Muscle layer of colon (tissue), 2 donors: ENCODE results near the gene SORCS2.

Source experiments
- H3K27ac ChIP-seq: one replicate; pipeline ENCODE4 v1.7.0; 2013; ENCODE audit warnings: low read depth, mild to moderate bottlenecking, low read length, moderate library complexity
- H3K27me3 ChIP-seq, 2 donors: one replicate each; pipeline ENCODE4 v1.7.0; 2013; ENCODE audit warnings: low read length in 2 of 2, mild to moderate bottlenecking in 2 of 2; ENCODE audit not compliant: insufficient read depth in 2 of 2, control insufficient read depth in 1 of 2
- H3K36me3 ChIP-seq: one replicate; pipeline ENCODE4 v1.7.0; 2013; ENCODE audit warnings: mild to moderate bottlenecking, low read length; ENCODE audit not compliant: insufficient read depth
- H3K4me1 ChIP-seq: one replicate; pipeline ENCODE4 v1.7.0; 2013; ENCODE audit warnings: mild to moderate bottlenecking, low read length; ENCODE audit not compliant: insufficient read depth
- H3K4me3 ChIP-seq, 2 donors: one replicate each; pipeline ENCODE4 v1.7.0; 2013; ENCODE audit warnings: low read length in 2 of 2, low read depth in 1 of 2, mild to moderate bottlenecking in 1 of 2, moderate library complexity in 1 of 2
- H3K9ac ChIP-seq: one replicate; pipeline ENCODE4 v1.7.0; 2013; ENCODE audit warnings: low read length
- H3K9me3 ChIP-seq: one replicate; pipeline ENCODE4 v1.7.0; 2013; ENCODE audit warnings: mild to moderate bottlenecking, low read length
- donor health status: abdominal sarcoma.
- donor health status: Adenocarcinoma of cecum.

The SORCS2 gene

DNA sequence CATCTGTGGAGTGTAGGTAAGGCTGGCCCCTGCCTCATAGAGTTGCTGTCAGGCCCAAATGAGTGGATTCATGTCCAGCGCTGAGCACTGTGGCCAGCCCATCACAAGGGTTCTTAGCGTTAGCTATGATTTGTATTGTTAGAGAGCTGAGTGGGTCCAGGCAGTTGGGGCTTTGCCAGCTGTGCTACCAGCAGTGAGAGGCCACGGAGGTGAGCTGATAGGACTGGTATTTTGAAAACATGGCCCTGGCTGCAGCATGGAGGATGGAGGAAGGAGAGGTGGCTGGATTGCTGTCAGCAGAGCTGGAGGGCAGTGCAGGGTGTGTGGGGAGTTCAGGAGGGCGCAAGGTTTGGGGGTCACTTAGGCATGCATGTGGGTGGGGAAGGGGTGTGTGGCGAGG is 172.6 kb downstream of the SORCS2 start:
- Histone ChIP-seq H3K4me3 (no peak overlapping the region), H3K27me3 (no peaks in the 10 kb centered on the region), H3K36me3 (no peaks in the 10 kb centered on the region), H3K4me1 (peaks cover 21% of the 10 kb centered on the region), H3K9me3 (no peaks in the 10 kb centered on the region), H3K9ac (no peak overlapping the region), H3K27ac (no peak overlapping the region)

- Histone ChIP-seq H3K27me3 (no peaks in the 10 kb centered on the region), H3K36me3 (no peaks in the 10 kb centered on the region), H3K4me1 (peaks cover 21% of the 10 kb centered on the region), H3K4me3 (no peak overlapping the region), H3K9me3 (no peaks in the 10 kb centered on the region), H3K27ac (no peak overlapping the region), H3K9ac (no peak overlapping the region)
Measured at GRCh38 chr4:7365462-7366179, 173.3 kb downstream of the SORCS2 start.

DNA sequence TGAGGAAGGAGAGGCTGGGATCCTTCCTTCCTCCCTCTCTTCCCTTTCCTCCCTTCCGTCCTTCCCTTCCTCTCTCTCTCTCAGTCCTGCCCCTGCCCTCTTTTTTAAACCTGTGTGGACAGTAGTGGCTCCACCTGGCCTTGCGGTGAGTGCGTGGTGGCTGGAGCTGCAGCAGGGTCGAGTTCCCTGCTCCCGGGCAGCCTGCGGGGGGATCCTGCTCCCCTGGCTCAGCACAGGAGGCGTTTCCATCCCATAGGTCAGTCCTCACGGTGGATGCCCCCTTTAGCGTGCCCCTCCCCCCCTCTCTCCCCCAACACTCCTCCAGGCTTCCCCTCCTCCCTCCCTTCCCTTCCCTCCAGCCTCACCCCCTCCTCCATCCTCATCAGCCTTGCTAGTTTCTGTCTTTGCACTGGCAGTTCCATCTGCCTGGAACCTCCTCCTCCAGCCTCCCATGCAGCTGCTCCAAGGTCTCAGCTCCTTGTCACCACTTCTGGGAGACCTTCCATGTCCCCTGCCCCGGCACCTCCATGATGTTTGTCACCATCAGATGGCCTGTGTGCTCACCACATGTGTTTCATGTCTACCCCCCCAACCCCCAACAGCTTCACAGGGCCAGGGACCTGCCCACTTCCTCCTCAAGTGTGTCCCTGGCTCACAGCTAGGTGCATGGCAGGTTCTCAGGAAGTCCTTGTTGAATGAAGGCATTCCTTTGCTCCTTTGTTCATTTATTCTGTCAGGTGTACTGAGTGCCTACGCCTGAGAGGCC is 174.0 kb downstream of the SORCS2 start:
- Histone ChIP-seq H3K27ac (no peak overlapping the region), H3K9ac (no peak overlapping the region), H3K4me3 (no peak overlapping the region), H3K36me3 (no peaks in the 10 kb centered on the region), H3K4me1 (peaks cover 21% of the 10 kb centered on the region), H3K9me3 (no peaks in the 10 kb centered on the region), H3K27me3 (no peaks in the 10 kb centered on the region)

GRCh38 chr4:7366954-7367353 is 174.6 kb downstream of the SORCS2 start:
- Histone ChIP-seq H3K4me1 (peaks cover 21% of the 10 kb centered on the region), H3K36me3 (no peaks in the 10 kb centered on the region), H3K4me3 (no peak overlapping the region), H3K27me3 (no peaks in the 10 kb centered on the region), H3K27ac (no peak overlapping the region), H3K9me3 (no peaks in the 10 kb centered on the region), H3K9ac (no peak overlapping the region)

DNA sequence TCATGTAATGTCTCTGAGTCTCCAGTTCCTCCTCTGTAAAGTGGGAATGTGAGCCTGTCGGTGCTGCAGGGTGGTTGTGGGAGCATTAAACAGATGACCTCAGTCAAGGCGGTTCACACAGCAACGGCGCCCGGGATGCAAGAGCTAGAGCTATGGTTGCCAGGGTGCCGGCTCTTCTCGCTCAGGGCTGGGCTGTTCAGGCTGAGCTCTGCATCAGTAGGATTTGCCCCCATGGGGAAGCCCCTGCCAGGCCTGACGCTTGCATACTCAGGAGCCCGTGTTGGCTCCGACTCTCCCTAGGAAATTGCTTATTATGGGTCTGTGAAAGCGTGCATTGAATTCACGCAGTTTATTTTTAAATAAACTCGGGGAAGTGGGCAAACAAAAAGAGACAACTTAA is 175.1 kb downstream of the SORCS2 start:
- no peak overlapping the region for H3K4me3 ChIP-seq
- H3K9me3 ChIP-seq = no peaks in the 10 kb centered on the region
- H3K27ac ChIP-seq = no peak overlapping the region
- no peaks in the 10 kb centered on the region for H3K36me3 ChIP-seq
- H3K27me3 ChIP-seq = no peaks in the 10 kb centered on the region
- no peak overlapping the region for H3K9ac ChIP-seq
- H3K4me1 ChIP-seq = peaks cover 21% of the 10 kb centered on the region

DNA sequence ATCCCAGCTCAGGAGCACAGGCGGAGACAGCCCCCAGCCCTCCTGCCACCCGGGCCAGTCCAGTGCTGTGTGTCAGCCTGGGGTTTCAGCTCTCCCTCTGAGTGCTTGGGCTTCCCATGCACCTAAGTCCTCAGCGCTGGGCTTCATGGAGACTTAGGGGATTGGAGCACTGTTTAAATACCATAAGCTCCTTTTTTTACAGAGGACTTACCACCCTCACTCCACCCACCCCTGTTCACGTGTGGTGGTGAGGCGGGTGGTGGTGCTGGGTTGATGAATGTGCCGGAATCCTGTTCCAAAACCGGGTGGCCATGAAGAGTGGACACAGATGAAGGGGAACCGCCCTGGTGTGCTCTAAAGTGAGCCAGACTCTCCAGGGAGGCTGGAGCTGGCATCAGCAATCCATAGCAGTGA is 175.5 kb downstream of the SORCS2 start:
- Histone ChIP-seq H3K36me3 (no peaks in the 10 kb centered on the region), H3K27ac (no peak overlapping the region), H3K4me1 (peaks cover 21% of the 10 kb centered on the region), H3K27me3 (no peaks in the 10 kb centered on the region), H3K9ac (no peak overlapping the region), H3K4me3 (no peak overlapping the region), H3K9me3 (no peaks in the 10 kb centered on the region)

DNA sequence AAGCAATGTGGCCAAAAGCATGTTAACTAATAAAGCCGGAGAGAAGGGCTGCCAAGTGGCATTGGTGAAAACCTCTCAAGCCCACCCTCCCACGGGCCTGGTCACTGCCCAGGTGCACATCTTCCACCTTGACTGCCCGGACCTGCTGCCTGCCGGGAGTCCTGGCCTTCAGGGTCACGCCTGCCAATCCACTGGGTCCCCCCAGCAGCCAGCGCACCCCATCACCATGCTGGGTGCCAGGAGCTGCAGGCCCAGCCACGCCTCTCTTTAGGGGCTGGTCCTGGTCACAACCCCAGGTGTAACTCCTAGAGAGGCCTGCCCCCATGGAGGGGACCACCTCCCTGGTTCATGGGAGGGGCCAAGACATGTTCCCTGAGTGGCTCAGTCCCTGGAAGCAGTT is 176.0 kb downstream of the SORCS2 start:
- peaks cover 21% of the 10 kb centered on the region for H3K4me1 ChIP-seq
- H3K9me3 ChIP-seq = no peaks in the 10 kb centered on the region
- H3K27ac ChIP-seq = no peak overlapping the region
- no peak overlapping the region for H3K9ac ChIP-seq
- H3K4me3 ChIP-seq = no peak overlapping the region
- no peaks in the 10 kb centered on the region for H3K36me3 ChIP-seq
- no peaks in the 10 kb centered on the region for H3K27me3 ChIP-seq

GRCh38 chr4:7369511-7369910 is 177.2 kb downstream of the SORCS2 start:
- Histone ChIP-seq H3K9me3 (no peaks in the 10 kb centered on the region), H3K27me3 (no peaks in the 10 kb centered on the region), H3K4me3 (no peak overlapping the region), H3K27ac (no peak overlapping the region), H3K9ac (no peak overlapping the region), H3K36me3 (no peaks in the 10 kb centered on the region), H3K4me1 (peaks cover 21% of the 10 kb centered on the region)

DNA sequence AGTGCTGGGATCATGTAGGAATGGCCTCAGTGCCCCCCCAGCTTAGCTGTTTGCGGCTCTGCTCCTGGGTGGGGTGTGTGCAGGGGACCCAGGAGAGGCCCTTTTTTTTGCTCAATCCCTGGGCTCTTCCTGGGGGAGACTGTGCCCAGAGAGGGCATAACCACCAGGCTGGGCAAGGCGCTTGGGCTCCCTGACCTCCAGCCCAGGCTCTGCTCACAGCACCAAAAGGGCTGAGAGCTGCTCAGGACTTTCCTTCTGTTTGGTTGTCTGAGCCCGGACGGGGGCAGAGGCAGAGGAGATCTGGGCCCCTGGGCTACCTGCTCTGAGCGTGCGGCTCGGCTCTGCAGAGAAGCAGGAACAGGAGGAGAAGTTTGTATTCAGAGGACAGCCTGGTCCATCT is 177.7 kb downstream of the SORCS2 start:
- H3K9me3 ChIP-seq = no peaks in the 10 kb centered on the region
- no peaks in the 10 kb centered on the region for H3K36me3 ChIP-seq
- peaks cover 21% of the 10 kb centered on the region for H3K4me1 ChIP-seq
- H3K27ac ChIP-seq = no peak overlapping the region
- H3K27me3 ChIP-seq = no peaks in the 10 kb centered on the region
- no peak overlapping the region for H3K4me3 ChIP-seq
- H3K9ac ChIP-seq = no peak overlapping the region

DNA sequence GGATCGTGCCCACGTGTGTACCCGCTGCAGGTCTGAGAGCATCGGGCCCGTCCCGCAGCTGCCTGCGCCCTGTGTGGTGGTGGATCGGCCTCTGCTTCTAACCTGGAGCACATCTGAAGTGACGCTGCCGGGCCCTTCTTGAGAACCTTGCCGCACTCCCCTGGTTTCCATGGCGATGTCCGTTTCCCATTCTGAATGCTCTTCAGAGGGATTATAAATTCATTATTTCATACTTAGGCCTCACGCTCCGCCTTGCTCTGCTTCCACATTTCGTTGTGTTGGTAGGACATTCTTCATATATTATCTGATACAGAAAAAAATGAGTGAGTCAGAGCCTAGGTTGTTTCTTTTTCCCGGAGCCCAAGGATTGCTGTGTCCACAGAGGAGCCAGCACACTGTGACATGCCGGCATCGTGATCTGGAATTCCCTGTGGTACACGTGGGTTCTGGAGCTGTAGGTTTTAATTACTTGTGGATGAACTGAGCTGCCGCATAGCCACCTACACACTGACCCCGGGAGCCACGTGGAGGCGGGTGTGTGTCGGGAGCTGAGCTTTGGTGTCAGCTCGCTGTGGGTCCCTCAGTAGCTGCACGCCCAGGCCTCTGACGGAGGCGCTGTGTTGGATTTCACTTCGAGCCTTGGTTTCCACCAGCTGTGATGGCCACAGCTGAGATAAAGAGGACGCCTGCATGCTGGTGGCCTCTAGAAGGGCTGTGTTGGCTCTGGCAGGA is 179.0 kb downstream of the SORCS2 start:
- H3K27ac ChIP-seq = no peak overlapping the region
- H3K9ac ChIP-seq = no peak overlapping the region
- no peak overlapping the region for H3K4me3 ChIP-seq
- H3K27me3 ChIP-seq = no peaks in the 10 kb centered on the region
- no peaks in the 10 kb centered on the region for H3K36me3 ChIP-seq
- H3K4me1 ChIP-seq = peaks cover 10% of the 10 kb centered on the region
- H3K9me3 ChIP-seq = no peaks in the 10 kb centered on the region

GRCh38 chr4:7372673-7373072 is 180.3 kb downstream of the SORCS2 start:
- no peak overlapping the region for H3K4me3 ChIP-seq
- H3K4me1 ChIP-seq = peaks cover 9% of the 10 kb centered on the region
- no peak overlapping the region for H3K27ac ChIP-seq
- no peaks in the 10 kb centered on the region for H3K9me3 ChIP-seq
- no peaks in the 10 kb centered on the region for H3K27me3 ChIP-seq
- H3K36me3 ChIP-seq = no peaks in the 10 kb centered on the region
- no peak overlapping the region for H3K9ac ChIP-seq
